GM18502 (cell line): ENCODE results near the gene FBXL17.

Experiments used
- ATAC-seq: cut with Tn5 transposase; IDR thresholded peaks from one replicate; pipeline ENCODE4 v1.9.1; 2021; ENCODE audit warnings: mild to moderate bottlenecking; ENCODE audit not compliant: unreplicated experiment, poor library complexity

The FBXL17 gene

GRCh38 chr5:108028412-108028811 lies 353.5 kb downstream of the FBXL17 start:
- no peak for ATAC-seq

DNA sequence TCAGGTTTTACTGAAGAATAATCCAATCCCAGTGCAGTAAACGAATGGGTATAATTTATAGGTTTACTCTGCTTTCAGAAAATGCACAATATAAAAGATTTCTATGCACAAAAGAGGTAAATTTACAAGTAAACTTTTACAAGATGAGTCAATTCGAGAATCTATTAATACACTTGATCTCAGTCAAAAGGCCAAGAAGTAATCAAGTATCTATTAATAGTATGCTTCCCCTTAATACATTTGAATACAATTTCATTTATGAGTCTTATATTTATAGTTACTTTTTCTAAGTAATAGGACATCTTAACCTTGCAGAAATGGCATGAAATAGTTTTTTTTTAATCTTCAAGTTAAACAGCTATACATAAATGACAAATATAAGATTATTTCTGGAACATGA lies 355.9 kb downstream of the FBXL17 start:
- no peak for ATAC-seq

DNA sequence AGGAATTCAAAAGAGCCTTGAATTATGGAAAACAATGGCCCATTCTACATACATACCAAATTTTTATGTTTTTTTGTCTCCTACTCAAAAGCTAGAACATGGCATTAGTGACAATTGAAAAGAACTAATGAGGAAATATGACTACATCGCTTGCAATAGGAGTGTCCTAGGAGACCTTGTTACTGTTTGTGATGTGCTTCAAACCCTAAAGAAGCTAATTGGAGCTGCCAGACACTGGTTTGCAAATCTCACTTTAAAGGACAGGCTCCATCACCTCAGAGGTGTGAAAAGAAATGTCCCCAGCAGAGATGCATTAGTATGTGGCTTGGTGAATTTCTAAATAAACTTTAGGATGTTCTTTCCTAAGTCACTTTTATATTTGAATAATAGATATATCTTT lies 356.9 kb downstream of the FBXL17 start:
- no peak for ATAC-seq

- ATAC-seq, result no peak
Measured at GRCh38 chr5:108016101-108016500, 365.8 kb downstream of the FBXL17 start.

DNA sequence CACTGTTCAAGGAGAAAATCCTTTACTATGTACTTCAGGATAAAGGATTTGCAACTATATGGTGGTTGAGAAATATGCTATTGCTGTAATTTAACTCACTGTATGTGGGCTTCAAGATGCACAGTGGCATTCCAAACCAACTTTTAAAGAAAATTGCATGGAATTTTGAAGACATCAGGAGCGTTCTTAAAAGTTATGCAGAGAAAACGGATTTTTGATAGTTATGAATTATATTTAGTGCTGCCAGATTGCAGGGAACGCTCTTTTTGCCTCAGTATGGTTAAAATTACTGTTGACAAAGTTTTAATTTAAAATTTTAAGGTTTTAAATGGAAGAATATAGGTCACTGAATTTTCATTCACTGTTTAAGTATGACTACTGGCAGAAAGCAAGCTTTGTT lies 375.1 kb downstream of the FBXL17 start:
- no peak for ATAC-seq

- peak; percentile 97 for ATAC-seq
Measured at GRCh38 chr5:108003178-108003577, 378.7 kb downstream of the FBXL17 start.

GRCh38 chr5:108001222-108001621 lies 380.7 kb downstream of the FBXL17 start:
- ATAC-seq, result no peak

DNA sequence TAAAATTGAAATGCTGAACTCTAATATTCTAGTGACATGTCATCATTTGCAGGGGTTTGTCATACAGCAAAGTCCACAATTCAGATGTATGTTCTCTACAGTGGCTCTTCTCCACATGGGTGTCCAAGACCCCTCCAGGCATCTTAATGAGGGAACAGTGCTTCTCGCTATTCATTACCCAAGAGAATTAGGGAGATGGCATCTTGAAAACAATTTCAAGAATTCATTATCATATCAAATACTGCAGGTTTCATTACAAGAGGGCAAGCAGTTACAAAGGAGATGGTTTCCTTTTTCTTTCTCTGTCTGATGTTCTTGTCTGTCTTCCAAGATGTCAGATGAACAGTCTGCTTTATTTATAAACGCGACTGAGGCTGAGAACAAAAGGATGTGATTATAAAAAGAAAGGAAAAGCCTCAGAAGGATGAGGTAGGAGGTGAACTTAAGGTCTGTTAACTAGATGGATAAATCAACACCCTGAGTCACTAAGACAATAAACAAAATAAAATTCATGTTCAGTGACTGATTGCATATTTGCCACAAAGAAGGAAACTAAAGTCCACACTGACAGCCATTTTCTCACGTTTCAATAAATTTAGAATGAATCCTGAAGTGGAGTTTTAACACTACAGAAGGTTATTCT lies 384.4 kb downstream of the FBXL17 start:
- no peak for ATAC-seq

DNA sequence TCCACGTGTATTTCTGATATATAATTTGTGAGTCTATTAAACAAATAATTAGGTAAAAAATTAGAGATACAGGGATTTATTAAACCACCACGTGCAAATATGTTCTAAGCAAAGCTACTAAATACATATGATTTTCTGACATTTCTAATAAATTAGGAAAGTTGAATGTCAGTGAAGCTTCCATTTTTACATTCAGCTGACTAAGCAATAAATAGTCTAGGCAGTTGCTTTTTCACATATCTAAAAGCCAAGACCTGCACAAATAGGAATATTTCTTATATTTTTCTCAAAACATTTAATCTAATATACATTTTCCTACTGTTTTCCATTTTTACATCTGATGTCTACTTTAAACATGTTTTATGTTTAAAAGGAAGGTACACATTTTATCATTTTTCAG lies 388.6 kb downstream of the FBXL17 start:
- ATAC-seq, result no peak

DNA sequence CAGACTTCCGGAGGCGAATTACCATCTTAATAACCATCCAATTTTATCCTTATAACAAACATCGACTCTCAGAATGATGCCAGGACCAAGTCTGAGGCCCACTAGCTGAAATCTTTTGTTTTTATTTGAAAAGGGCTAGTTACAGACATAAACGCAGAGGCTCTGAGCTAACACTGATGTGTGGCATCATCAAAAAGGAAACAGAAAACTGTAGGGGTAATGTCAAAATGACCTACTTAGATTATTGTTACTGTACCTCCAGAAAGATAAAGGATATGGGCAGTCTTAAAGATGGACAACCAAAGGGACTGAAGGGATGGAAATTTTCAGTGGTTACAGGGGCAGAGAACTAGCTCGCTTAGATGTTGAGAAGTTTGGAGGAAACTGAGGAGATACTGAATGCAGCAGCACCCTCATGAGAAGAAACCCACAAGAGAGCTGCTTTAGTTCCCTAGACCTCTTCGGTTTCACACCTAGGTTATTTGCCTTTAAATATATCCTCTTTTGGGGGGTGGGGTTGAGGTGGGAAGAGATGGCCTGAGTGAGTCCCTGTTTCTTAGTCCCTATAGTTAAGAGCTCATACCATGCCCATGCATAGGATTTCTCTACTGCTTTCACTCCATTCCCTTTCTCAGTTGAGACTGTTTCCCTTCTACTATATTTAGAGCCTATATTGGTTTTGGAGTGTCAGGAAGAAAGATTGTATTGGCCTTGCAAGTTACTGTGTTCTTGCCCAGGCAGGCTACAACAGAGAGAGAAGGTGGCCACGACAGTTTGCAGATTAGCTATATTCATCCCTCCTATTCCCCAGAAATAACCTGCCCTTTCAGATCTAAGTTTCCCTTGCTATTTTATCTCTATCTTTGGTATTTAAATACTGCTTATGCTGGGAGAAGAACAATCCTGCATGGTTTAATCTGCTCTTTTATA lies 390.8 kb downstream of the FBXL17 start:
- ATAC-seq, result peak; percentile 64

DNA sequence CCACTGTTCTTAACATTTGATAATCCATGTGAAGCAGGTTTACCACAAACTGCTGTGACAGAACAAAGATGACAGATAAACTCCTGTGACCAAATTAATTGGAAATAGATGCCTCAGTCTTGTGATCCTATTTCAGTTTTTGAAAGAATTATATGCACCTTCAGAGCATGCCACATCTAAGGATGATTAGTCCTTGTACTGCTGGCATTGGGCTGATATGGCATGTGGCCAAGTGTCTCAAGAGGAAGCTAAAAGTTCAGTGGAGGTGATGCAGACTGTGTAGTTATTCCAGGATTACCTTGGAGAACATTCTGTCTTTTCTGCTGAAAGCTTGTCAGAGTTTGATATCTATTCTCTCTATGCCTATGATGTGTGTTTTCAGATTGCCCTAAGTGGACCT lies 396.8 kb downstream of the FBXL17 start:
- no peak for ATAC-seq

GRCh38 chr5:107982703-107983425 lies 399.0 kb downstream of the FBXL17 start:
- ATAC-seq, result no peak

DNA sequence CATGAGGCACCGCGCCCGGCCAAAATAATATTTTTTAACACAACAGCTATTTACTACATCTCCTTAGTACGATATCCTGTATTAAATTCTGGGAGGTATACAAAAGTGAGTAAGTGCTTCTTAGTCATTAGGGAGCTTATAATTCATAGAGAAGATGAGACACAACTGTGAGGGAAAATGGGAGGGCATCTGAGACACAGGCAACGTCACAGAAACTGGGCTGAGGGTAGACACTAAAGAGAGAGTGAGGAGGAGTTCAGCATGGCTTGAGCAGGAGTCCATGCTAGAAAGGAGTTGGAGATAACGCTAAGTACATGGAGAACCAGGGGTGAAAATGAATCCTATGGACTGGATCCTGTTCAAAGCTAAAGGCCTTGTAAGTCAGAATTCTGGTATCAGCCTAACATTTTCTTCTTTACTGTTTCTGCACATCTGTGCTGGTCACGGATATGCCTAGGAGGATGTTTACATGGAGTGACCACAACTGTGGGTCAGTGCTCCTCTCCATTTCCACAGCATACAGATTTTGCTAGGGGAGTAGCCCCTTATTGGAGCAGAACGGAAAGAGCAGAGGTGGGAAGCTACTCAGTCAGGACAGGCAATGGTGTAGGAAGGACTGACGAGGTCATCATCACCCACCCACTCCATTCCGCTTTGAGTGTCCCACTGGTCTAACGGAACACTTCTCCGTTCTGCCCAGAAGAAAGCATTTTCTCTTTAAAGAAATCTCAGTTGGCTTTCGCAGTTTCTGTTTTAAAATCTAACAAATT lies 400.8 kb downstream of the FBXL17 start:
- ATAC-seq, result no peak

- ATAC-seq, result no peak
Measured at GRCh38 chr5:107979900-107980299, 402.0 kb downstream of the FBXL17 start.

GRCh38 chr5:107979291-107979690 lies 402.6 kb downstream of the FBXL17 start:
- no peak for ATAC-seq

DNA sequence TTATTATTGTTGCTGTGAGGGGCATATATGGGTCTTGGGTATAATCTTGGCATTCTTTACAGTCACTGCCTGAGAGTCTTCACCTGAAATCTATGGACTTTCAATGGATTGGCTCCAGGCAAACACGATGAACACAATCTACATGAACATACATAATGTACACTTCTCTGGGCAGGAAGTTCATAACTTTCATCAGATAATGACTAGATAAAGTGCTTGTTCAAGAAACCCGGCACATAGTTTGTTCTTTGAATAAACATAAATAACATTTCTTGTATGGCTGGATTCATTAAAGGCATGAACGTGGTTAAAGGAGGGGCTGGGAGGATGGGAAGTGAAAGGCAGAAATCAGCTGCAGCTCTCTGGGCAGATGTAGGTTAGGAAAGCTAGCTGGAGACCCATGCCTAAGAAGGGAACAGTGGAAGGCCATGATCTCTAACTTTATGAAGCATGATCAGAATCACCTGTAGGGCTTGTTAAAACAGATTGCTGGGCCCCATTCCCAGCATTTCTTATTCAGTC lies 404.3 kb downstream of the FBXL17 start:
- no peak for ATAC-seq

GRCh38 chr5:107975568-107975967 lies 406.3 kb downstream of the FBXL17 start:
- no peak for ATAC-seq

- no peak for ATAC-seq
Measured at GRCh38 chr5:107971846-107972245, 410.1 kb downstream of the FBXL17 start.

DNA sequence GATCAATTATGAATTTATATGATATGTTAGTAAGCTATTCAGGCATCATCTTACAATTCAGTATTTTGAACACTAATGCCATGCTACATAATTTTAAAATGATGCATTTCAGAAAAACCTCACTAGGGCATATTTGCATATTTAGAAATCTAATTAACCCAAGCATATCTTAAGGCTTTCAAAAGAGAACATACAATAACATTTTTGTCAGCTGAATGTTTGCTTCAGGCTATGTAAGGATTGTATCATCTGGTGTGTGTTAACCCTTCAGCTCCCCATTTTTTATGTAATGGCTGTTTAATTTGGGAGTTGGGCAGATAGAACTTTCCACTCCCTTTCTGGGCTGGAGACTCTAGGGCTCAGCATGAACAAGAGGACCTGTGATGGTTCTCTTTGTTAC lies 412.1 kb downstream of the FBXL17 start:
- ATAC-seq, result no peak

DNA sequence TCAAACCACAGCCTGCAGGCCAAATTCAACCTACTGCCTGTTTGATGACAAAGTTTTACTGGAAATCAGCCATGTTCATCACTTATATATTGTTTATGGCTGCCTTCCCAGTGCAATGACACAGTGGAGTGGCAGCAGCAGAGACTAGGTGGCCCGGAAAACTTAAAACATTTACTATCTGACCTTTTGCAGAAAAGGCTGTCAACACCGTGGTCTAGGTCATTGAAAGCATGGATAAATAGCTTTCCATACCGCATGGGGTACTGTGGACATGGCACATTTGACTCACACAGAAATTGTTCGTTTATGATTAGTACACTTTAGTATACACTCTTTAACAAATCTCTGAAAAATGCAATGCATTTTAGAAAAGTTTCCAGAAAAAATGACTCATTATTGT lies 412.9 kb downstream of the FBXL17 start:
- no peak for ATAC-seq
